Upper lobe of left lung (tissue), 6 donors: Measurements from ENCODE around the gene NUDT8. TPM values are rescaled to one million over a fixed set of nuclear protein-coding genes. Genes with fewer than 3 reads are reported as not detected.
A peak's percentile ranks its signal among the peaks of the same experiment; 100 is the strongest.

Source experiments
- ATAC-seq, 2 donors: fragments of 200-7000 bp; cut with Tn5 transposase; one replicate each; pipeline ENCODE4 v1.9.1; 2022; ENCODE audit warnings: mild to moderate bottlenecking in 2 of 2, moderate library complexity in 2 of 2; ENCODE audit not compliant: low FRiP score in 2 of 2
- DNase-seq, 2 donors: peaks; one replicate each; pipeline ENCODE4 v3.0.0-alpha.2; 2019 to 2020
- H3K27ac ChIP-seq, 4 donors: fragments of 200-600 bp; sonication (generic); one replicate each; pipeline ENCODE4 v1.5.1; 2016 to 2019
- H3K27me3 ChIP-seq, 4 donors: fragments of 200-600 bp; sonication (generic); one replicate each; pipeline ENCODE4 v1.5.1; 2017 to 2019
- H3K36me3 ChIP-seq, 4 donors: fragments of 200-600 bp; sonication (generic); one replicate each; pipeline ENCODE4 v1.5.1; 2016 to 2019
- H3K4me1 ChIP-seq, 4 donors: fragments of 200-600 bp; sonication (generic); one replicate each; pipeline ENCODE4 v1.5.1; 2018 to 2019
- H3K4me3 ChIP-seq, 4 donors: fragments of 200-600 bp; sonication (generic); one replicate each; pipeline ENCODE4 v1.5.1; 2017 to 2019; ENCODE audit warnings: mild to moderate bottlenecking in 2 of 4, moderate library complexity in 1 of 4
- H3K9me3 ChIP-seq, 4 donors: fragments of 200-600 bp; sonication (generic); one replicate each; pipeline ENCODE4 v1.5.1; 2018 to 2019
- CTCF ChIP-seq, 6 experiments: fragments of 450-650 bp in 4 of 6; fragments of 200-600 bp in 2 of 6; sonication (generic) in 2 of 6; IDR thresholded peaks; one replicate each; pipeline ENCODE4 v1.5.1; 2016 to 2019; ENCODE audit warnings: antibody characterized with exemption in 6 of 6
- EP300 ChIP-seq, 4 donors: sonication (generic); formaldehyde crosslinking; IDR thresholded peaks; one replicate each; pipeline ENCODE4 v1.5.1; 2017; ENCODE audit warnings: antibody characterized with exemption in 4 of 4, control low read depth in 2 of 4
- POLR2A ChIP-seq, 4 donors: fragments of 450-650 bp; IDR thresholded peaks; one replicate each; pipeline ENCODE4 v1.5.1; 2016 to 2017; ENCODE audit warnings: antibody characterized with exemption in 4 of 4, mild to moderate bottlenecking in 2 of 4
- POLR2AphosphoS5 ChIP-seq, 2 donors: sonication (generic); formaldehyde crosslinking; IDR thresholded peaks; one replicate each; pipeline ENCODE4 v1.5.1; 2017; ENCODE audit warnings: antibody characterized with exemption in 2 of 2
- WGBS, 2 donors: methylation state at CpG; one replicate each; pipeline ENCODE4 v1.1.5; 2017 to 2018; 5-methylcytosine and 5-hydroxymethylcytosine counted together
- total RNA-seq, 6 donors: library from RNA; depleted of rRNA in 4 of 6; stranded (reverse); fragments of >200 nt in 4 of 6; gene quantifications; one replicate each; pipeline versions ENCODE4 v1.1.0 to v1.2.1, GENCODE V29; 2016 to 2021
- donor health status: DM: no; HTN: no; CAD: no; lungs with moderate emphysema.
- donor health status: DM: no; HTN: yes; CAD: no; lungs with severe emphysema.

The NUDT8 gene
- total RNA-seq, 6 donors from 2014 or later = 4.3 to 17.8 (median 13.9) TPM; not detected in 1

DNA sequence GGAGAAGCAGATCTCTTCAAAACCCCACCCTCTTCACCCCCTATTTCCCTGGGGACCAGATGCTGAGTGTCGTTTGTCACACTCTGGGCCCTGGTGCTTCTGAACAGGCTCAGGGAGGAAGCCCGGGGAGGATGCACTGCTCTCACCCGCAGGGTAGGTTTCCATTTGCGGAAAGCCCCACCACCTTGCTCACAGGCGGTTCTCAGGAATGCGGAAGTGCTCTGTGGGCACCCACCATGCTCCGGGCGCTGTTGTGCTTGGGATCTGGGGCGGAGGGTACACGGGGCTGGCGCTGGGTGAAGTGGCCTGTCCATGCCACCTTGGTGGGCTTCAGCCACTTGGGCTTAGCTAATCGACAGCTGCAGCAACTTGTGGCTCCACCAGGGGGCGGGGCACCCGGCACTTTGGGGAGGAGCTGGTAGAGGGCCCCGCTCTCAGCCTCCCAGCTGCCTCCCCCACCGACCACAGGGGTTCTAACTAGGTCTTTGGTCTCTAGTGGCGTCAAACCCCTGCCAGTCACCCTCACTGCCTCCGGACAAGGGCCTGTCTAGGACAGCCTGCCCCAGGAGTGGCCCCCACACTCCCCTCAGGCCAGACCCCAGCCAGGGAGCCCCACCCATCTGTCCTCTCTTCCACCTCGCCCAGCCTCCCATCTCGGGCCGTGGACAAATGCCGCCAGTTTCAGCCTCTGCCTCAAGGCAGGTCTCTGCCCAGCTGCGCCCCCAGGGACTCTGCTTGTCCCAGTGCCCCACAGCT, 15.6 kb downstream of the NUDT8 start:
- Histone ChIP-seq H3K27ac (peak overlapping the region; percentile 83 to 91 (median 88)), H3K9me3 (no peaks in the 10 kb centered on the region), H3K4me1 (peaks cover 10 to 23% (median 20%) of the 10 kb centered on the region in 4 donors), H3K27me3 (no peaks in the 10 kb centered on the region), H3K4me3 (peak overlapping the region in 3 of 4 donors; percentile 36 to 47 (median 45)), H3K36me3 (peaks cover 18 to 38% (median 34%) of the 10 kb centered on the region in 4 donors)
- TF ChIP-seq POLR2AphosphoS5 (IDR thresholded peaks at IDR 0.05) (peak in 1 of 2 donors; percentile 58), EP300 (IDR thresholded peaks at IDR 0.05) (no peak), POLR2A (IDR thresholded peaks at IDR 0.05) (peak in 2 of 4 donors; percentile 18 to 60), CTCF (IDR thresholded peaks at IDR 0.05) (peak; percentile 48 to 74 (median 67))
- peak; percentile 75 to 81 for ATAC-seq
- peak; percentile 83 to 91 for DNase-seq
- WGBS, 2 donors = 19% methylated on average over 11 to 18 of the region's 23 CpGs

- DNase-seq (peak in 1 of 2 donors; percentile 54), ATAC-seq (no peak)
- no peak for TF ChIP-seq POLR2AphosphoS5 (IDR thresholded peaks at IDR 0.05)
- TF ChIP-seq POLR2A (IDR thresholded peaks at IDR 0.05) = no peak
- no peak for TF ChIP-seq CTCF (IDR thresholded peaks at IDR 0.05)
- no peak for TF ChIP-seq EP300 (IDR thresholded peaks at IDR 0.05)
- Histone ChIP-seq H3K27ac (peak overlapping the region; percentile 83 to 91 (median 88)), H3K4me1 (peaks cover 10 to 24% (median 20%) of the 10 kb centered on the region in 4 donors), H3K4me3 (peak overlapping the region in 3 of 4 donors; percentile 36 to 47 (median 45)), H3K36me3 (peaks cover 18 to 45% (median 38%) of the 10 kb centered on the region in 4 donors), H3K9me3 (no peaks in the 10 kb centered on the region), H3K27me3 (no peaks in the 10 kb centered on the region)
- WGBS, 2 donors = 91 to 93% methylated on average over 10 to 16 of the region's 17 CpGs
Observed at GRCh38 chr11:67613313-67613959, 16.3 kb downstream of the NUDT8 start.

DNA sequence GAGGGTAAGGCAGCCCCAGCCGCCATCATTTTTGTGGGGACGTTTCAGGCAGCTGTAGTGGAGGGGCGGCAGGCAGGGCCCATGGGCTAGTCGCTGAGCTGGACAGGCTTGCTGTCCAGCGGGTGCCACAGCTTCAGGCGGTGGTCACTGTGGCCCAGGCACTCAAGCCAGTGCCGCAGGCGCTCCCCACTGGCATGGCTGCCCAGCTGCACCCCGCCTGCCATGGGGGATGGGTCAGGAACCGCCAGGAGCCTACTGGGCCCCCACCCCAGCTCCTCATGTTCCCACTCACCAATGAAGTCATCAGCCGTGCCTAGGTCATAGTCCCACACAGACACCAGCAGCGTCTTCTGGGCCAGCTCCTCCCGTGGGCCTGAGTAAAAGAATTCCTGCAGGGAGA, 17.0 kb downstream of the NUDT8 start:
- Histone ChIP-seq H3K9me3 (no peaks in the 10 kb centered on the region), H3K4me3 (no peak overlapping the region), H3K36me3 (peaks cover 18 to 46% (median 39%) of the 10 kb centered on the region in 4 donors), H3K27ac (no peak overlapping the region), H3K27me3 (no peaks in the 10 kb centered on the region), H3K4me1 (peaks cover 15 to 31% (median 25%) of the 10 kb centered on the region in 4 donors)
- 97% methylated on average over 8 of the region's 13 CpGs; no CpG with 5 or more reads in 1 of the 2 donors for WGBS, 2 donors
- no peak for TF ChIP-seq POLR2AphosphoS5 (IDR thresholded peaks at IDR 0.05)
- TF ChIP-seq EP300 (IDR thresholded peaks at IDR 0.05) = no peak
- TF ChIP-seq POLR2A (IDR thresholded peaks at IDR 0.05) = no peak
- TF ChIP-seq CTCF (IDR thresholded peaks at IDR 0.05) = no peak
- DNase-seq = peak in 1 of 2 donors; percentile 75
- ATAC-seq = no peak

DNA sequence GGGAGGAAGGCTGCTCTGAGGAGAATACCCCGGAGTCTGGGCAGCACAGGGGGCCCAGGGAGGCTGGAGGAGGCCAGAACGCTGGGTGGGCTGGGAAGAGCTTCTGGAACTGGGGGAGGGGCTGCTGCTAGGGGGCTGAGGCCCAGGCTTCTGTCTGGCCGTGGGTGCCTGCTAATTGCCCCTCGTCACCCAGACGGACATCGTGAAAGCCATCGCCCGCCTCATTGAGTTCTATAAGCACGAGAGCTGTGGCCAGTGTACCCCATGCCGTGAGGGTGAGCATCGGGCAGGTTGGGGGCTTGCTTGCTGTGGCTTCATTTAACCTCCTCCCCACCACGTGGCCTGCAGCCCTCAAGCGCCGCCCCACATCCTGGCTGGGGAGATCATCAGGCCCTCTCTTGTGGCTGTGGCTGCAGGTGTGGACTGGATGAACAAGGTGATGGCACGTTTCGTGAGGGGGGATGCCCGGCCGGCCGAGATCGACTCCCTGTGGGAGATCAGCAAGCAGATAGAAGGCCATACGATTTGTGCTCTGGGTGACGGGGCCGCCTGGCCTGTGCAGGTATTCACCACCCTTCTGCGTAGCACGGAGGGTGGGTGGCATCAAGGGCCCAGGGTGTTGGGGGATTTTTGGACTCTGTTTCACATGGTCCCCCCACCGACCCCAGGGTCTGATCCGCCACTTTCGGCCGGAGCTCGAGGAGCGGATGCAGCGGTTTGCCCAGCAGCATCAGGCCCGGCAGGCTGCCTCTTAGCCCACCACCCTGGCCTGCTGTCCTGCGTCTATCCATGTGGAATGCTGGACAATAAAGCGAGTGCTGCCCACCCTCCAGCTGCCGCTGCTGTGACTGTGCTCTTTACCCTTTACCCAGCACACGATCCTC, 17.8 kb downstream of the NUDT8 start:
- Histone ChIP-seq H3K4me3 (no peak overlapping the region), H3K27me3 (no peaks in the 10 kb centered on the region), H3K27ac (no peak overlapping the region), H3K9me3 (no peaks in the 10 kb centered on the region), H3K36me3 (peaks cover 18 to 46% (median 39%) of the 10 kb centered on the region in 4 donors), H3K4me1 (peaks cover 20 to 39% (median 32%) of the 10 kb centered on the region in 4 donors)
- DNase-seq = peak in 1 of 2 donors; percentile 81
- no peak for ATAC-seq
- 92 to 95% methylated on average over 19 to 36 of the region's 37 CpGs for WGBS, 2 donors
- no peak for TF ChIP-seq CTCF (IDR thresholded peaks at IDR 0.05)
- no peak for TF ChIP-seq POLR2A (IDR thresholded peaks at IDR 0.05)
- no peak for TF ChIP-seq POLR2AphosphoS5 (IDR thresholded peaks at IDR 0.05)
- no peak for TF ChIP-seq EP300 (IDR thresholded peaks at IDR 0.05)
